ENCODE data around the gene WNT9A. TPM values are rescaled to one million over a fixed set of nuclear protein-coding genes. Genes with fewer than 3 reads are reported as not detected.
A peak's percentile ranks its signal among the peaks of the same experiment; 100 is the strongest.

The WNT9A gene
- polyA plus RNA-seq, 1 donor from 2014 or later = 0.57 TPM

DNA sequence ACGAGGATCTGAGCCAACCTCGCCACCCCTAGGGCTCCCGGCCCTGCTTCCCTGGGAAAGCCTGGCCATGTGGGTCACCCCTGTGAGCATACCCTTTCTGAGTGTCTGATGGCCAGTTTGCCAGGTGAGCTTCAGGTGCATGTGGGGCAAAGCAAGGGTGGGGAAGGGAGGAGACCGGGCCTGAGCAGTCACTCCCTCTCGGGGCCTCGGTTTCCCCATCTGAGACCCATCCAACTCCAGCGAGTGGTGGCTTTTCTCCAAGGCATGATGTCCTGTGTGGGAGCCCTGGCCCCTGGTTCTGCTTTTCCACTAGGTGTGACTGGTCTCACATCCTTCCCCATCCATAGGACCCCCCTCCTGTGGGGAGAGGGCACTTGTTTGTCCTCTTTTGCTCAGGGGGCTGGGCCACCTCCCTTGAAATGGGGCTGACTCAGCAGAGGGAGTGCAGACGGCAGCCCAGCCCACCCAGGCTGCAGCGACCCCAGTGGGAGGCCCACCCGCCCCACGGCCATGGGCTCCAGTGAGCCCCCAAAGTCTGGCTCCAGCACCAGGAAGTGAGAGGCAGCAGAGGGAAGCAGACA, 1.7 kb upstream of the WNT9A start:
- Histone ChIP-seq H2AFZ (ENCODE audit: low read depth, low read length) (no peak overlapping the region), H4K20me1 (ENCODE audit: insufficient read depth) (no peaks in the 10 kb centered on the region), H3K4me3 (ENCODE audit: low read length) (no peak overlapping the region), H3K9me2 (ENCODE audit: insufficient read depth, low read length) (no peaks in the 10 kb centered on the region), H3K27ac (ENCODE audit: low read length) (no peak overlapping the region), H3K27me3 (ENCODE audit: insufficient read depth, low read depth, low read length) (peaks cover 22% of the 10 kb centered on the region), H3K79me2 (replicated peaks; ENCODE audit: insufficient read depth, low read length) (no peaks in the 10 kb centered on the region), H3K36me3 (ENCODE audit: insufficient read depth, low read length) (no peaks in the 10 kb centered on the region), H3K9me3 (ENCODE audit: low read length) (peaks cover 2% of the 10 kb centered on the region), H3K4me2 (ENCODE audit: low read length) (no peak overlapping the region), H3K9ac (ENCODE audit: low read length) (no peak overlapping the region), H3F3A (ENCODE audit: insufficient read depth, low read length, poor library complexity, severe bottlenecking) (no peaks in the 10 kb centered on the region)
- TF ChIP-seq SMC3 (conservative IDR thresholded peaks at IDR 0.05; ENCODE audit: poor library complexity) = no peak
- TF ChIP-seq, protein P1, sequence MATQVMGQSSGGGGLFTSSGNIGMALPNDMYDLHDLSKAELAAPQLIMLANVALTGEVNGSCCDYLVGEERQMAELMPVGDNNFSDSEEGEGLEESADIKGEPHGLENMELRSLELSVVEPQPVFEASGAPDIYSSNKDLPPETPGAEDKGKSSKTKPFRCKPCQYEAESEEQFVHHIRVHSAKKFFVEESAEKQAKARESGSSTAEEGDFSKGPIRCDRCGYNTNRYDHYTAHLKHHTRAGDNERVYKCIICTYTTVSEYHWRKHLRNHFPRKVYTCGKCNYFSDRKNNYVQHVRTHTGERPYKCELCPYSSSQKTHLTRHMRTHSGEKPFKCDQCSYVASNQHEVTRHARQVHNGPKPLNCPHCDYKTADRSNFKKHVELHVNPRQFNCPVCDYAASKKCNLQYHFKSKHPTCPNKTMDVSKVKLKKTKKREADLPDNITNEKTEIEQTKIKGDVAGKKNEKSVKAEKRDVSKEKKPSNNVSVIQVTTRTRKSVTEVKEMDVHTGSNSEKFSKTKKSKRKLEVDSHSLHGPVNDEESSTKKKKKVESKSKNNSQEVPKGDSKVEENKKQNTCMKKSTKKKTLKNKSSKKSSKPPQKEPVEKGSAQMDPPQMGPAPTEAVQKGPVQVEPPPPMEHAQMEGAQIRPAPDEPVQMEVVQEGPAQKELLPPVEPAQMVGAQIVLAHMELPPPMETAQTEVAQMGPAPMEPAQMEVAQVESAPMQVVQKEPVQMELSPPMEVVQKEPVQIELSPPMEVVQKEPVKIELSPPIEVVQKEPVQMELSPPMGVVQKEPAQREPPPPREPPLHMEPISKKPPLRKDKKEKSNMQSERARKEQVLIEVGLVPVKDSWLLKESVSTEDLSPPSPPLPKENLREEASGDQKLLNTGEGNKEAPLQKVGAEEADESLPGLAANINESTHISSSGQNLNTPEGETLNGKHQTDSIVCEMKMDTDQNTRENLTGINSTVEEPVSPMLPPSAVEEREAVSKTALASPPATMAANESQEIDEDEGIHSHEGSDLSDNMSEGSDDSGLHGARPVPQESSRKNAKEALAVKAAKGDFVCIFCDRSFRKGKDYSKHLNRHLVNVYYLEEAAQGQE (IDR thresholded peaks at IDR 0.05; ENCODE audit: borderline replicate concordance) = no peak
- TF ChIP-seq, protein P2, sequence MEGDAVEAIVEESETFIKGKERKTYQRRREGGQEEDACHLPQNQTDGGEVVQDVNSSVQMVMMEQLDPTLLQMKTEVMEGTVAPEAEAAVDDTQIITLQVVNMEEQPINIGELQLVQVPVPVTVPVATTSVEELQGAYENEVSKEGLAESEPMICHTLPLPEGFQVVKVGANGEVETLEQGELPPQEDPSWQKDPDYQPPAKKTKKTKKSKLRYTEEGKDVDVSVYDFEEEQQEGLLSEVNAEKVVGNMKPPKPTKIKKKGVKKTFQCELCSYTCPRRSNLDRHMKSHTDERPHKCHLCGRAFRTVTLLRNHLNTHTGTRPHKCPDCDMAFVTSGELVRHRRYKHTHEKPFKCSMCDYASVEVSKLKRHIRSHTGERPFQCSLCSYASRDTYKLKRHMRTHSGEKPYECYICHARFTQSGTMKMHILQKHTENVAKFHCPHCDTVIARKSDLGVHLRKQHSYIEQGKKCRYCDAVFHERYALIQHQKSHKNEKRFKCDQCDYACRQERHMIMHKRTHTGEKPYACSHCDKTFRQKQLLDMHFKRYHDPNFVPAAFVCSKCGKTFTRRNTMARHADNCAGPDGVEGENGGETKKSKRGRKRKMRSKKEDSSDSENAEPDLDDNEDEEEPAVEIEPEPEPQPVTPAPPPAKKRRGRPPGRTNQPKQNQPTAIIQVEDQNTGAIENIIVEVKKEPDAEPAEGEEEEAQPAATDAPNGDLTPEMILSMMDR (IDR thresholded peaks at IDR 0.05; ENCODE audit: poor library complexity, severe bottlenecking) = no peak
- TF ChIP-seq TAF1 (IDR thresholded peaks at IDR 0.05; ENCODE audit: low read depth) = no peak
- TF ChIP-seq EP300 (conservative IDR thresholded peaks at IDR 0.05; ENCODE audit: poor library complexity, severe bottlenecking) = no peak
- no peak for TF ChIP-seq EZH2 (IDR thresholded peaks at IDR 0.05; ENCODE audit: borderline replicate concordance, insufficient read depth, low read length, poor library complexity, severe bottlenecking)
- TF ChIP-seq POLR2AphosphoS5 (IDR thresholded peaks at IDR 0.05) = no peak
- no peak for TF ChIP-seq RAD21 (conservative IDR thresholded peaks at IDR 0.05)
- no peak for TF ChIP-seq MXI1 (conservative IDR thresholded peaks at IDR 0.05; ENCODE audit: poor library complexity, severe bottlenecking)

DNA sequence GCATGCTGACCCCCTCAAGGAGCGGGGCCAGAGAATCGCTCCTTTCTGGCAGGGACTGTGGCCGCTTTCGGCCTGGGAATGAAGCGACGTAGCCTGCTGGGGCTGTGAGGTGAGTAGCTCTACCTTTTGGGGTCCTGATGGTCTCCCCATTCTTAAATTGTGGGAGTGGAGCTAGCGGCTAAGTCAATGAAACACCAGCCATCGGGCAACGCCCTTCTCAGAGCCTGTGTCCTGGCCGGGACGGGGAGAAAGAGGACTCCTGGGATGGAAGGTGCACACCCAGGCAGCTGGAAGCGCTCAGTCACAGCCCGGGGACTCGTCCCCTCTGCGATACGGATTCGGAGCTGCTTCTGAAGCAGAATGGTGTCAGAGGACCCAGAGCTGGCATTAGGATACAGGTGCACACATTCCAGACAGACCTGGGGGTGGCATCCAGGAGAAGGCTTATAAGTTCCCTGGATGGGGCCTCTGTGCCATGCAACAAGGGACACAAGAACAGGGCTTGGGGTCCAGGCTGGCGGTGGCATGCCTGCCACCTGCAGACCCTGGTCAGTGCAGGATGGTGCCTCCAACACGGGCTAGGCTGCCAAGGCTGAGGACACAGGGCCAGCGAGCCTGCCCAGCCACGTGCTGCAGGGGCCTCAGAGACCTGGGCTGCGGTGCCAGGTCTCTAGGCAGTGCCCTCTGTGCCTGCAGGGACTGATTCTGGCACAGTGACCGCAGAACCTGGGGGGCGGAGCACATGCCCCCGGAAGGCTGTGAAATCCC, 945 bp upstream of the WNT9A start:
- Histone ChIP-seq H3K27me3 (ENCODE audit: insufficient read depth, low read depth, low read length) (peaks cover 22% of the 10 kb centered on the region), H3K36me3 (ENCODE audit: insufficient read depth, low read length) (no peaks in the 10 kb centered on the region), H3K9me2 (ENCODE audit: insufficient read depth, low read length) (no peaks in the 10 kb centered on the region), H3K9me3 (ENCODE audit: low read length) (no peaks in the 10 kb centered on the region), H3K4me3 (ENCODE audit: low read length) (peak overlapping the region; percentile 70), H4K20me1 (ENCODE audit: insufficient read depth) (no peaks in the 10 kb centered on the region), H3K79me2 (replicated peaks; ENCODE audit: insufficient read depth, low read length) (no peaks in the 10 kb centered on the region), H3K4me2 (ENCODE audit: low read length) (no peak overlapping the region), H2AFZ (ENCODE audit: low read depth, low read length) (peak overlapping the region; percentile 40), H3F3A (ENCODE audit: insufficient read depth, low read length, poor library complexity, severe bottlenecking) (no peaks in the 10 kb centered on the region), H3K27ac (ENCODE audit: low read length) (no peak overlapping the region), H3K9ac (ENCODE audit: low read length) (peak overlapping the region; percentile 57)
- TF ChIP-seq MXI1 (conservative IDR thresholded peaks at IDR 0.05; ENCODE audit: poor library complexity, severe bottlenecking) = no peak
- TF ChIP-seq EP300 (conservative IDR thresholded peaks at IDR 0.05; ENCODE audit: poor library complexity, severe bottlenecking) = no peak
- no peak for TF ChIP-seq TAF1 (IDR thresholded peaks at IDR 0.05; ENCODE audit: low read depth)
- TF ChIP-seq EZH2 (IDR thresholded peaks at IDR 0.05; ENCODE audit: borderline replicate concordance, insufficient read depth, low read length, poor library complexity, severe bottlenecking) = no peak
- TF ChIP-seq, protein P2 (IDR thresholded peaks at IDR 0.05; ENCODE audit: poor library complexity, severe bottlenecking) = no peak
- TF ChIP-seq, protein P1 (IDR thresholded peaks at IDR 0.05; ENCODE audit: borderline replicate concordance) = no peak
- TF ChIP-seq RAD21 (conservative IDR thresholded peaks at IDR 0.05) = no peak
- TF ChIP-seq SMC3 (conservative IDR thresholded peaks at IDR 0.05; ENCODE audit: poor library complexity) = no peak
- no peak for TF ChIP-seq POLR2AphosphoS5 (IDR thresholded peaks at IDR 0.05)

Data from neural cell (in vitro differentiated cells).